NCI-H510A treated with DMSO at 0.1 percent for 48 hours (cell line): ENCODE results near the gene UTS2B.

Experiments
- DNase-seq: peaks from one replicate; lab custom pipeline; 2025; lab: John Stamatoyannopoulos, UW

The UTS2B gene

GRCh38 chr3:191329654-191330529 is at the start of gene UTS2B:
Gene UTS2B (minus strand): TSS chr3:191330526. CDS start chr3:191282189, 48,337 bp downstream.
- peak; percentile 26 for DNase-seq

- no peak for DNase-seq
Measured at GRCh38 chr3:191380001-191380400, 49.7 kb upstream of the UTS2B start.

- DNase-seq: peak; percentile 57
Measured at GRCh38 chr3:191379446-191379845, 49.1 kb upstream of the UTS2B start.

GRCh38 chr3:191378142-191378812 is 48.0 kb upstream of the UTS2B start:
- no peak for DNase-seq

GRCh38 chr3:191376516-191377141 is 46.3 kb upstream of the UTS2B start:
- DNase-seq: no peak

- DNase-seq: no peak
Measured at GRCh38 chr3:191373327-191373726, 43.0 kb upstream of the UTS2B start.

GRCh38 chr3:191372122-191372521 is 41.8 kb upstream of the UTS2B start:
- DNase-seq: no peak

- DNase-seq: no peak
Measured at GRCh38 chr3:191369616-191370010, 39.3 kb upstream of the UTS2B start.

GRCh38 chr3:191368755-191369615 is 38.7 kb upstream of the UTS2B start:
- no peak for DNase-seq

GRCh38 chr3:191366675-191367074 is 36.3 kb upstream of the UTS2B start:
- DNase-seq: no peak

GRCh38 chr3:191363221-191363620 is 32.9 kb upstream of the UTS2B start:
- no peak for DNase-seq

- DNase-seq: no peak
Measured at GRCh38 chr3:191362524-191363090, 32.3 kb upstream of the UTS2B start.

GRCh38 chr3:191362037-191362436 is 31.7 kb upstream of the UTS2B start:
- DNase-seq: no peak

- DNase-seq: no peak
Measured at GRCh38 chr3:191361456-191361855, 31.1 kb upstream of the UTS2B start.

- no peak for DNase-seq
Measured at GRCh38 chr3:191360620-191361019, 30.3 kb upstream of the UTS2B start.

GRCh38 chr3:191358929-191359328 is 28.6 kb upstream of the UTS2B start:
- no peak for DNase-seq

- no peak for DNase-seq
Measured at GRCh38 chr3:191357909-191358308, 27.6 kb upstream of the UTS2B start.

GRCh38 chr3:191356631-191357439 is 26.5 kb upstream of the UTS2B start:
- no peak for DNase-seq

- DNase-seq: no peak
Measured at GRCh38 chr3:191355406-191355805, 25.1 kb upstream of the UTS2B start.

- DNase-seq: peak; percentile 12
Measured at GRCh38 chr3:191353022-191353777, 22.9 kb upstream of the UTS2B start.
